AG10803 (cell line): Measurements from ENCODE around the gene GRID1.

Experiments used
- DNase-seq: peaks from one replicate; pipeline ENCODE4 v3.0.0; 2010; ENCODE audit warnings: low read depth
- H3K4me3 ChIP-seq: 2 replicates; pipeline ENCODE4 v1.5.1; 2011; ENCODE audit warnings: mild to moderate bottlenecking, low read length, control low read depth
- CTCF ChIP-seq: conservative IDR thresholded peaks from 2 replicates; pipeline ENCODE4 v1.5.1; 2011; ENCODE audit warnings: mild to moderate bottlenecking, low read length, control low read depth, inconsistent platforms

GRID1 gene

GRCh38 chr10:86330778-86331763 is 35.5 kb downstream of the GRID1 start:
- H3K4me3 ChIP-seq = no peak overlapping the region
- TF ChIP-seq CTCF = no peak
- DNase-seq = no peak

GRCh38 chr10:86329896-86330680 is 36.5 kb downstream of the GRID1 start:
- H3K4me3 ChIP-seq = no peak overlapping the region
- DNase-seq = no peak
- no peak for TF ChIP-seq CTCF

- H3K4me3 ChIP-seq = no peak overlapping the region
- no peak for DNase-seq
- no peak for TF ChIP-seq CTCF
Measured at GRCh38 chr10:86329093-86329710, 37.4 kb downstream of the GRID1 start.

- no peak overlapping the region for H3K4me3 ChIP-seq
- TF ChIP-seq CTCF = no peak
- no peak for DNase-seq
Measured at GRCh38 chr10:86327954-86328725, 38.5 kb downstream of the GRID1 start.

- no peak for TF ChIP-seq CTCF
- no peak for DNase-seq
- no peak overlapping the region for H3K4me3 ChIP-seq
Measured at GRCh38 chr10:86325158-86325557, 41.4 kb downstream of the GRID1 start.

GRCh38 chr10:86321568-86321967 is 45.0 kb downstream of the GRID1 start:
- H3K4me3 ChIP-seq = no peak overlapping the region
- no peak for DNase-seq

More at GRCh38 chr10:86321568-86321967, 45.0 kb downstream of the GRID1 start:
- no peak for TF ChIP-seq CTCF
